WTC11 (cell line): Measurements from ENCODE around the gene SNRNP70.

Experiments used
- CTCF ChIP-seq: fragments of 200-600 bp; IDR thresholded peaks from 2 replicates; pipeline ENCODE4 v1.8.0; 2022; ENCODE audit warnings: antibody characterized with exemption
- E2F4 ChIP-seq: sonication (generic); formaldehyde crosslinking; IDR thresholded peaks from 2 replicates; pipeline ENCODE4 v1.8.1; 2022; ENCODE audit warnings: low read depth, mild to moderate bottlenecking, moderate library complexity, missing genetic modification reagents, borderline replicate concordance
- HMGXB4 ChIP-seq: sonication (generic); formaldehyde crosslinking; IDR thresholded peaks from 2 replicates; pipeline ENCODE4 v1.8.1; 2023; ENCODE audit warnings: mild to moderate bottlenecking, moderate library complexity, missing genetic modification reagents
- MAX ChIP-seq: sonication (generic); formaldehyde crosslinking; IDR thresholded peaks from 2 replicates; pipeline ENCODE4 v1.8.0; 2022; ENCODE audit warnings: mild to moderate bottlenecking, missing genetic modification reagents
- NFYB ChIP-seq: sonication (generic); formaldehyde crosslinking; conservative IDR thresholded peaks from 2 replicates; pipeline ENCODE4 v1.8.0; 2022; ENCODE audit warnings: low read depth, missing genetic modification reagents

- no peak for TF ChIP-seq E2F4 (CRISPR knock-in tag)
- no peak for TF ChIP-seq CTCF
- TF ChIP-seq NFYB = no peak
- TF ChIP-seq MAX = no peak
- no peak for TF ChIP-seq HMGXB4 (CRISPR knock-in tag)
Measured at GRCh38 chr19:49111218-49111998, 26.2 kb downstream of the SNRNP70 start.
